ENCODE data around the gene PROX1. TPM values are rescaled to one million over a fixed set of nuclear protein-coding genes. Genes with fewer than 3 reads are reported as not detected.

PROX1 gene
- total and polyA plus RNA-seq, 9 of the 15 experiments (the other 6 are each of a cell fraction or from before 2014, with no cell fraction given): 0.14 to 0.22 TPM; not detected in 7

DNA sequence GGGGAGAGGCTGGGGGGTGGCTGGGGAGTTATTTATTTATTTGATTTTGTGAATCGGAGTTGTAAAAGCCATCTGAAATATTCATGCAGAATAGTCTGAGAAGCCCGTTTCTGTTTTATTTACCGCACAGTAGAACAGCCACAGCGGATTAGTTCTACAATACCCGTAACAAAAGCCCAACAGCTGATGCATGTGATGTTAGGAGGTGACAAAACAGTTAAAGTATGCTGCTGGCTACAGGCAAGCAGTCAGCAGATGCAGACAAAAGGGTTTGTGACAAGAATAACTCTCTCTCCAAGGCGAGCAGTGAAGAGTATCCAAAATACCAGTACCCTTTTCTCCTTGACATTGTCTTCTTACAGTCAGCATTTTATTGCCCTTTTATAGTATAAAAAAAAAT, 42.0 kb downstream of the PROX1 start (continued):
- TF ChIP-seq RBM14 (IDR thresholded peaks at IDR 0.05; ENCODE audit: borderline replicate concordance, insufficient read depth, low read depth, low read length) (no peak), ZFP30 (CRISPR knock-in tag; IDR thresholded peaks at IDR 0.05; ENCODE audit: borderline replicate concordance) (no peak), HOXB6 (CRISPR knock-in tag; IDR thresholded peaks at IDR 0.05; ENCODE audit: borderline replicate concordance) (no peak), RBFOX2 (IDR thresholded peaks at IDR 0.05; ENCODE audit: low read depth, low read length) (no peak), ZNF79 (CRISPR knock-in tag; IDR thresholded peaks at IDR 0.05; ENCODE audit: low read depth) (no peak), ZNF184 (CRISPR knock-in tag; IDR thresholded peaks at IDR 0.05) (no peak), CCAR2 (IDR thresholded peaks at IDR 0.05; ENCODE audit: low read depth, low read length) (no peak), ZNF584 (CRISPR knock-in tag; IDR thresholded peaks at IDR 0.05; ENCODE audit: low read depth) (no peak)

DNA sequence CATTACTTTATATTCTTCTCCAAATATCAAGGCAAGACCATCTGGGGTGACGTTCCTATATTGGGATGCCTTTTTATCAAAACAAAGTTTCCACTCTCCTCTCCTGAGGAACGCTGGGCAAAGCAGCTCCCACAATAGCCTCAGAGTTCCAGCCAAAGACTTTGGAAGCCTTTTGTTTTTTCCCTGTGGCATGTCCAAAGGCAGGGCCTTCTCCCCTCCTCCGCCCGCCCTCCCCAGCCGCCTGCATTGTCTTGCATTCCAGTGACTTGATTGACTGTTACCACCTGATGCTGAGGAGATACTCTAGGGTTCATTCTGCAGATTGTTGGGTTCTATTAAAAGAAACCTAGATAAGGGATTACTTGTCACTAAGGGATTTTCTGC, 43.5 kb downstream of the PROX1 start:
- DNase-seq (ENCODE audit: extremely low read depth in 1 of 4, low spot score in 3 of 4) (no peak), FAIRE-seq (no peak), ATAC-seq (no peak)
- no peak for TF ChIP-seq STAT5A (IDR thresholded peaks at IDR 0.05; ENCODE audit: borderline replicate concordance, low read length)
- TF ChIP-seq MYC (IDR thresholded peaks at IDR 0.05; ENCODE audit: low read depth, low read length): no peak
- TF ChIP-seq MYC (CRISPR knock-in tag; IDR thresholded peaks at IDR 0.05; ENCODE audit: borderline replicate concordance, low read depth): no peak
- no peak for TF ChIP-seq DPF2 (IDR thresholded peaks at IDR 0.05)
- Histone ChIP-seq H3K36me3 (ENCODE audit: control insufficient read depth, insufficient read depth, low read length) (no peaks in the 10 kb centered on the region), H3K9ac (ENCODE audit: insufficient read depth in 1 of 2, low read depth in 2 of 2, low read length in 2 of 2) (no peak overlapping the region), H3K4me3 (no peak overlapping the region), H2AFZ (ENCODE audit: low read depth, low read length) (no peak overlapping the region), H3K9me1 (ENCODE audit: control insufficient read depth, insufficient read depth, low read length) (no peaks in the 10 kb centered on the region), H3K4me1 (replicated peaks in 1 of 2; ENCODE audit: control insufficient read depth in 2 of 2, insufficient read depth in 2 of 2, low read length in 2 of 2) (no peaks in the 10 kb centered on the region), H3K27ac (ENCODE audit: extremely low read depth, low read depth, low read length) (no peak overlapping the region), H3K4me2 (ENCODE audit: insufficient read depth, low read length) (no peak overlapping the region), H3K9me3 (replicated peaks; ENCODE audit: control insufficient read depth, insufficient read depth, low read depth, low read length) (no peaks in the 10 kb centered on the region), H4K20me1 (replicated peaks; ENCODE audit: control insufficient read depth, insufficient read depth, low read length) (no peaks in the 10 kb centered on the region), H3K27me3 (ENCODE audit: control insufficient read depth in 2 of 2, insufficient read depth in 2 of 2, low read length in 2 of 2) (peaks cover 0 to 11% of the 10 kb centered on the region in 2 experiments; a peak in 2 of 5 replicates), H3K79me2 (ENCODE audit: control insufficient read depth, insufficient read depth, low read length) (no peaks in the 10 kb centered on the region)
- ChIA-PET CTCF (ENCODE audit: low intra/inter-chr PET ratio) (no interaction called here), POLR2A (interaction anchor here (0.7 kb wide), 1 partner anchor 33 kb away, joined by 3 read pairs; no protein-coding TSS in a partner anchor)
- 0% methylated on average over 5 of the region's 5 CpGs for WGBS (ENCODE audit: insufficient coverage, low coverage, missing lambda C conversion rate)
- no TSS peak for BruUV-seq (replicated peaks)
- in situ Hi-C loops (cut with MboI) (no loop called here), intact Hi-C loops (cut with micrococcal nuclease) (no loop called here)

All from K562 (cell line).